ENCODE results near the gene FCRL5. TPM values are rescaled to one million over a fixed set of nuclear protein-coding genes. Genes with fewer than 3 reads are reported as not detected.

Gene FCRL5
- total RNA-seq, 2 donors from 2014 or later, result 1.1 TPM; not detected in 1

GRCh38 chr1:157584503-157584902 is 32.2 kb upstream of the FCRL5 start:
- Mint-ChIP-seq H3K9me3 (no peaks in the 10 kb centered on the region), H3K27ac (no peak overlapping the region), H3K36me3 (ENCODE audit: low read depth) (no peaks in the 10 kb centered on the region), H3K27me3 (ENCODE audit: insufficient read depth) (peaks cover 5% of the 10 kb centered on the region), H3K4me3 (no peak overlapping the region), H3K4me1 (peaks cover 6% of the 10 kb centered on the region)
- no peaks in the 10 kb centered on the region for H3K4me1 ChIP-seq (ENCODE audit: control insufficient read depth, insufficient read depth, low read length)
- H3K27ac ChIP-seq (ENCODE audit: low read depth, low read length), result no peak overlapping the region
- DNase-seq, result no peak
- no peak overlapping the region for H3K9ac ChIP-seq (ENCODE audit: extremely low read depth, low read length, poor library complexity, severe bottlenecking)
- no peaks in the 10 kb centered on the region for H3K9me3 ChIP-seq (ENCODE audit: control insufficient read depth, low read length)
- WGBS, 2 experiments (ENCODE audit: insufficient coverage in 1 of 2, insufficient read length in 1 of 2), result 91 to 100% methylated on average over 2 to 3 of the region's 3 CpGs
- TF ChIP-seq, protein P1, sequence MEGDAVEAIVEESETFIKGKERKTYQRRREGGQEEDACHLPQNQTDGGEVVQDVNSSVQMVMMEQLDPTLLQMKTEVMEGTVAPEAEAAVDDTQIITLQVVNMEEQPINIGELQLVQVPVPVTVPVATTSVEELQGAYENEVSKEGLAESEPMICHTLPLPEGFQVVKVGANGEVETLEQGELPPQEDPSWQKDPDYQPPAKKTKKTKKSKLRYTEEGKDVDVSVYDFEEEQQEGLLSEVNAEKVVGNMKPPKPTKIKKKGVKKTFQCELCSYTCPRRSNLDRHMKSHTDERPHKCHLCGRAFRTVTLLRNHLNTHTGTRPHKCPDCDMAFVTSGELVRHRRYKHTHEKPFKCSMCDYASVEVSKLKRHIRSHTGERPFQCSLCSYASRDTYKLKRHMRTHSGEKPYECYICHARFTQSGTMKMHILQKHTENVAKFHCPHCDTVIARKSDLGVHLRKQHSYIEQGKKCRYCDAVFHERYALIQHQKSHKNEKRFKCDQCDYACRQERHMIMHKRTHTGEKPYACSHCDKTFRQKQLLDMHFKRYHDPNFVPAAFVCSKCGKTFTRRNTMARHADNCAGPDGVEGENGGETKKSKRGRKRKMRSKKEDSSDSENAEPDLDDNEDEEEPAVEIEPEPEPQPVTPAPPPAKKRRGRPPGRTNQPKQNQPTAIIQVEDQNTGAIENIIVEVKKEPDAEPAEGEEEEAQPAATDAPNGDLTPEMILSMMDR (conservative IDR thresholded peaks at IDR 0.05), result no peak
- no peak overlapping the region for H3K4me3 ChIP-seq (ENCODE audit: low read length)
- no peaks in the 10 kb centered on the region for H3K36me3 ChIP-seq (ENCODE audit: control insufficient read depth, insufficient read depth, low read length)
- H3K27me3 ChIP-seq (ENCODE audit: control insufficient read depth, insufficient read depth, low read length, poor library complexity, severe bottlenecking), result no peaks in the 10 kb centered on the region

- Histone ChIP-seq H3K36me3 (ENCODE audit: control insufficient read depth, insufficient read depth, low read length) (no peaks in the 10 kb centered on the region), H3K4me3 (ENCODE audit: low read length) (no peak overlapping the region), H3K9ac (ENCODE audit: extremely low read depth, low read length, poor library complexity, severe bottlenecking) (no peak overlapping the region), H3K9me3 (ENCODE audit: control insufficient read depth, low read length) (no peaks in the 10 kb centered on the region), H3K4me1 (ENCODE audit: control insufficient read depth, insufficient read depth, low read length) (no peaks in the 10 kb centered on the region), H3K27ac (ENCODE audit: low read depth, low read length) (no peak overlapping the region), H3K27me3 (ENCODE audit: control insufficient read depth, insufficient read depth, low read length, poor library complexity, severe bottlenecking) (no peaks in the 10 kb centered on the region)
- Mint-ChIP-seq H3K27me3 (ENCODE audit: insufficient read depth) (no peaks in the 10 kb centered on the region), H3K27ac (no peak overlapping the region), H3K36me3 (ENCODE audit: low read depth) (no peaks in the 10 kb centered on the region), H3K9me3 (no peaks in the 10 kb centered on the region), H3K4me3 (no peak overlapping the region), H3K4me1 (no peaks in the 10 kb centered on the region)
- no peak for DNase-seq
- TF ChIP-seq, protein P1 (conservative IDR thresholded peaks at IDR 0.05), result no peak
- 74% methylated on average over 1 of the region's 1 CpG; no CpG with 5 or more reads in 1 of the 2 experiments for WGBS, 2 experiments (ENCODE audit: insufficient coverage in 1 of 2, insufficient read length in 1 of 2)
Observed at GRCh38 chr1:157580828-157581210, 28.5 kb upstream of the FCRL5 start.

- Mint-ChIP-seq H3K4me3 (no peak overlapping the region), H3K27ac (no peak overlapping the region), H3K36me3 (ENCODE audit: low read depth) (no peaks in the 10 kb centered on the region), H3K4me1 (no peaks in the 10 kb centered on the region), H3K9me3 (no peaks in the 10 kb centered on the region), H3K27me3 (ENCODE audit: insufficient read depth) (no peaks in the 10 kb centered on the region)
- peak; percentile 80 for DNase-seq
- Histone ChIP-seq H3K4me3 (ENCODE audit: low read length) (no peak overlapping the region), H3K9me3 (ENCODE audit: control insufficient read depth, low read length) (no peaks in the 10 kb centered on the region), H3K4me1 (ENCODE audit: control insufficient read depth, insufficient read depth, low read length) (no peaks in the 10 kb centered on the region), H3K36me3 (ENCODE audit: control insufficient read depth, insufficient read depth, low read length) (no peaks in the 10 kb centered on the region), H3K27ac (ENCODE audit: low read depth, low read length) (no peak overlapping the region), H3K27me3 (ENCODE audit: control insufficient read depth, insufficient read depth, low read length, poor library complexity, severe bottlenecking) (no peaks in the 10 kb centered on the region), H3K9ac (ENCODE audit: extremely low read depth, low read length, poor library complexity, severe bottlenecking) (no peak overlapping the region)
- 42 to 67% methylated on average over 2 to 4 of the region's 4 CpGs for WGBS, 2 experiments (ENCODE audit: insufficient coverage in 1 of 2, insufficient read length in 1 of 2)
- TF ChIP-seq, protein P1 (conservative IDR thresholded peaks at IDR 0.05), result peak; percentile 88
Observed at GRCh38 chr1:157580179-157580827, 28.0 kb upstream of the FCRL5 start.
